ENCODE measurements around the gene DGKZ.

Gene DGKZ

GRCh38 chr11:46346886-46347636 lies at the start of gene DGKZ:
TSS of gene DGKZ (plus strand) at chr11:46347463. CDS start at chr11:46347660, 197 bp downstream.
- peak; percentile 98 for TF ChIP-seq CTCF (IDR thresholded peaks at IDR 0.05)

GRCh38 chr11:46298699-46299433 lies 48.4 kb upstream of the DGKZ start:
- no peak for TF ChIP-seq CTCF (IDR thresholded peaks at IDR 0.05)

- no peak for TF ChIP-seq CTCF (IDR thresholded peaks at IDR 0.05)
Observed at GRCh38 chr11:46299451-46299961, 47.8 kb upstream of the DGKZ start.

- TF ChIP-seq CTCF (IDR thresholded peaks at IDR 0.05): no peak
Observed at GRCh38 chr11:46300270-46300669, 47.0 kb upstream of the DGKZ start.

GRCh38 chr11:46302866-46303265 lies 44.4 kb upstream of the DGKZ start:
- no peak for TF ChIP-seq CTCF (IDR thresholded peaks at IDR 0.05)

GRCh38 chr11:46304605-46305179 lies 42.6 kb upstream of the DGKZ start:
- TF ChIP-seq CTCF (IDR thresholded peaks at IDR 0.05): no peak

- no peak for TF ChIP-seq CTCF (IDR thresholded peaks at IDR 0.05)
Observed at GRCh38 chr11:46305295-46305694, 42.0 kb upstream of the DGKZ start.

Data from LNCAP (cell line).